PFSK-1 (cell line): ENCODE results near the gene DDX41.

Experiments
- FOXP2 ChIP-seq: optimal IDR thresholded peaks from 2 replicates; pipeline ENCODE3; 2011; ENCODE audit warnings: borderline replicate concordance, control low read depth, inconsistent platforms; ENCODE audit not compliant: insufficient read depth; ENCODE audit errors: extremely low read length, extremely low read depth
- POLR2AphosphoS5 ChIP-seq: IDR thresholded peaks from 2 replicates; pipeline ENCODE4 v1.6.1; 2012; ENCODE audit warnings: low read depth, mild to moderate bottlenecking, control low read depth, low read length, moderate library complexity
- REST ChIP-seq, 2 experiments: IDR thresholded peaks; 2 replicates each; pipeline versions ENCODE4 v1.6.1 to v1.8.0; 2011 to 2012; ENCODE audit warnings: low read depth in 2 of 2, low read length in 2 of 2, control low read depth in 1 of 2, inconsistent platforms in 1 of 2, mild to moderate bottlenecking in 1 of 2, moderate library complexity in 1 of 2; ENCODE audit not compliant: insufficient read depth in 1 of 2
- SIN3A ChIP-seq: IDR thresholded peaks from 2 replicates; pipeline ENCODE4 v1.6.1; 2012; ENCODE audit warnings: mild to moderate bottlenecking, low read length, moderate library complexity, borderline replicate concordance; ENCODE audit not compliant: insufficient read depth
- TAF1 ChIP-seq: IDR thresholded peaks from 2 replicates; pipeline ENCODE4 v1.6.1; 2012; ENCODE audit warnings: low read length, control low read depth, borderline replicate concordance; ENCODE audit not compliant: insufficient read depth

Gene DDX41

GRCh38 chr5:177520916-177521513, 4.3 kb upstream of the DDX41 start:
- TF ChIP-seq FOXP2 = no peak
- TF ChIP-seq SIN3A = no peak
- no peak for TF ChIP-seq TAF1
- no peak for TF ChIP-seq REST (IDR thresholded peaks at IDR 0.05; ENCODE audit: insufficient read depth in 1 of 2, low read depth in 2 of 2, low read length in 2 of 2)
- TF ChIP-seq POLR2AphosphoS5 = 0 out of 2 replicates have a peak, but pooled peaks have one; percentile 3

- no peak for TF ChIP-seq POLR2AphosphoS5
- no peak for TF ChIP-seq REST (IDR thresholded peaks at IDR 0.05; ENCODE audit: insufficient read depth in 1 of 2, low read depth in 2 of 2, low read length in 2 of 2)
- no peak for TF ChIP-seq TAF1
- no peak for TF ChIP-seq SIN3A
- TF ChIP-seq FOXP2 = no peak
Measured at GRCh38 chr5:177520271-177520670, 3.5 kb upstream of the DDX41 start.

GRCh38 chr5:177519463-177520235, 2.9 kb upstream of the DDX41 start:
- no peak for TF ChIP-seq POLR2AphosphoS5
- TF ChIP-seq SIN3A = no peak
- TF ChIP-seq REST (IDR thresholded peaks at IDR 0.05; ENCODE audit: insufficient read depth in 1 of 2, low read depth in 2 of 2, low read length in 2 of 2) = no peak
- TF ChIP-seq FOXP2 = no peak
- no peak for TF ChIP-seq TAF1

- TF ChIP-seq SIN3A (no peak), TAF1 (no peak), FOXP2 (no peak), REST (IDR thresholded peaks at IDR 0.05; ENCODE audit: insufficient read depth in 1 of 2, low read depth in 2 of 2, low read length in 2 of 2) (no peak), POLR2AphosphoS5 (no peak)
Measured at GRCh38 chr5:177515580-177515979, 1.2 kb downstream of the DDX41 start.
